ENCODE measurements around the gene HMGB2. TPM values are rescaled to one million over a fixed set of nuclear protein-coding genes. Genes with fewer than 3 reads are reported as not detected.

The HMGB2 gene
- total RNA-seq, 1 experiment from 2014 or later: 101 TPM

DNA sequence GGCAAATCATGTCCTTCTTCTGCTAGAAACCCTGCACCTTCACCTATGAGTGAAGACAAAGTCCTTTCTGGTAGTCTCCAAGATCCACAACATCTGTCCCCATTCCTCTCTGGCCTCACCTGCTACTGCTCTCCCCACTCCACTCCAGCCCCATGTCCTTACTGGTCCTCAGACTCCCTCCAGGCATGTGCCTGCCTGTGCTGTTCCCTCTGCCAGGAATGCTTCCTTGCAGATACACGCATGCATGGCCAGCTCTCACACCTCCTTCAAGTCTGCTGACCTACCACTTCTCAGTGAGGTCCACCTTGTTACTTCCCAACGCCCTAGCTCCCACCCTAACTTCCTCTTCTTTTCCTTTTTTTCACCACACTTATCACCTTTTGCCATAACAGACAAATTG lies 18.1 kb downstream of the HMGB2 start:
- Histone ChIP-seq H3K27me3 (ENCODE audit: low read length) (no peaks in the 10 kb centered on the region), H4K20me1 (ENCODE audit: insufficient read depth, low read depth, low read length) (no peaks in the 10 kb centered on the region), H2AFZ (ENCODE audit: low read length) (no peak overlapping the region), H3K9ac (ENCODE audit: low read length) (no peak overlapping the region), H3K9me3 (ENCODE audit: low read length) (no peaks in the 10 kb centered on the region), H3K36me3 (ENCODE audit: insufficient read depth, low read length) (no peaks in the 10 kb centered on the region; the same call in 1 of the 2 replicates), H3K4me2 (ENCODE audit: low read depth, low read length, poor library complexity, severe bottlenecking) (no peak overlapping the region), H3K9me2 (replicated peaks; ENCODE audit: insufficient read depth, low read length) (no peaks in the 10 kb centered on the region), H3K4me3 (ENCODE audit: low read length) (no peak overlapping the region), H3K27ac (ENCODE audit: low read length) (no peak overlapping the region), H3K79me2 (ENCODE audit: low read length) (no peaks in the 10 kb centered on the region), H3K4me1 (ENCODE audit: low read length) (peaks cover 15% of the 10 kb centered on the region)
- no peak for DNase-seq

DNA sequence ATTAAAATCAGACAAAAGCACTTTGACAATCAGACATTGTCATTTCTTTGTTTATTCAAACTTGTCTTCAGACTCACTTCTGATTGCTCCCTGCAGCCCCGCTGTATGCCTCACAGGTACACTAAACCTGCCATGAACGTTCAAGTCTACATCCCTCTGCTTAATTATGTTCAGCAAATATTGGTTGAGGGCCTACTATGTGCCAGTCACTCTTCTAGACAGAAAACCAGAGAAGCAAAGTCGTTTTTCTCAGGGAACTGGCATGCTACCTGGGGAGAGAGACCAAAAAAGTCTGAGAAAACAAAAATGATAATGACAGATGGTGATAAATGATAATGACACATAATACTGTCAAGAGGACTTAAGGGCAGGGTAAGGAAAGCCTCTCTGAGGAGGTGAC lies 19.4 kb downstream of the HMGB2 start:
- H3K4me3 ChIP-seq (ENCODE audit: low read length): no peak overlapping the region
- H3K9me2 ChIP-seq (replicated peaks; ENCODE audit: insufficient read depth, low read length): no peaks in the 10 kb centered on the region
- H3K9me3 ChIP-seq (ENCODE audit: low read length): no peaks in the 10 kb centered on the region
- peaks cover 15% of the 10 kb centered on the region for H3K4me1 ChIP-seq (ENCODE audit: low read length)
- H4K20me1 ChIP-seq (ENCODE audit: insufficient read depth, low read depth, low read length): no peaks in the 10 kb centered on the region
- H3K79me2 ChIP-seq (ENCODE audit: low read length): no peaks in the 10 kb centered on the region
- H3K36me3 ChIP-seq (ENCODE audit: insufficient read depth, low read length): no peaks in the 10 kb centered on the region; the same call in 1 of the 2 replicates
- H3K4me2 ChIP-seq (ENCODE audit: low read depth, low read length, poor library complexity, severe bottlenecking): no peak overlapping the region
- no peak overlapping the region for H3K27ac ChIP-seq (ENCODE audit: low read length)
- no peak overlapping the region for H2AFZ ChIP-seq (ENCODE audit: low read length)
- no peak for DNase-seq
- no peaks in the 10 kb centered on the region for H3K27me3 ChIP-seq (ENCODE audit: low read length)
- H3K9ac ChIP-seq (ENCODE audit: low read length): no peak overlapping the region

DNA sequence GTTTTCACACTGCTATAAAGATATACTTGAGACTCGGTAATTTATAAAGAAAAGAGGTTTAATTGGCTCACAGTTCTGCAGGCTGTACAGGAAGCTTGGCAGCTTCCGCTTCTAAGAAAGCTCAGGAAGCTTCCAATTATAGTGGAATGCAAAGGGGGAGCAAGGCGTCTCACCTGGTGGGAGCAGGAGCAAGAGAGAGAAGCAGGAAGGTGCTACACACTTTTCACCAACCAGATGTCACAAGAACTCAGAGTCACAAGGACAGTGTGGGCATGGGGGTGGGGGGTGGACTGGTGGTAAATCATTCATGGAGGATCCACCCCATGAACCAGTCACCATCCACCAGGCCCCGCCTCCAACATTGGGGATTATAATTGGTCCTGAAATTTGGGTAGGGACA lies 22.8 kb downstream of the HMGB2 start:
- no peak overlapping the region for H3K27ac ChIP-seq (ENCODE audit: low read length)
- H3K4me1 ChIP-seq (ENCODE audit: low read length): no peaks in the 10 kb centered on the region
- H3K27me3 ChIP-seq (ENCODE audit: low read length): no peaks in the 10 kb centered on the region
- peaks cover 2% of the 10 kb centered on the region; the same call in 1 of the 2 replicates for H3K79me2 ChIP-seq (ENCODE audit: low read length)
- no peaks in the 10 kb centered on the region for H3K36me3 ChIP-seq (ENCODE audit: insufficient read depth, low read length)
- no peak overlapping the region for H3K4me3 ChIP-seq (ENCODE audit: low read length)
- H4K20me1 ChIP-seq (ENCODE audit: insufficient read depth, low read depth, low read length): no peaks in the 10 kb centered on the region
- no peak overlapping the region for H3K4me2 ChIP-seq (ENCODE audit: low read depth, low read length, poor library complexity, severe bottlenecking)
- H3K9me2 ChIP-seq (replicated peaks; ENCODE audit: insufficient read depth, low read length): no peaks in the 10 kb centered on the region
- H3K9me3 ChIP-seq (ENCODE audit: low read length): no peaks in the 10 kb centered on the region
- no peak for DNase-seq
- no peak overlapping the region for H3K9ac ChIP-seq (ENCODE audit: low read length)
- H2AFZ ChIP-seq (ENCODE audit: low read length): no peak overlapping the region

GRCh38 chr4:173307778-173308177 lies 26.4 kb downstream of the HMGB2 start:
- no peaks in the 10 kb centered on the region for H3K4me1 ChIP-seq (ENCODE audit: low read length)
- no peak for DNase-seq
- no peak overlapping the region for H3K4me2 ChIP-seq (ENCODE audit: low read depth, low read length, poor library complexity, severe bottlenecking)
- H3K79me2 ChIP-seq (ENCODE audit: low read length): peaks cover 13% of the 10 kb centered on the region; the same call in 1 of the 2 replicates
- no peaks in the 10 kb centered on the region for H3K36me3 ChIP-seq (ENCODE audit: insufficient read depth, low read length)
- H3K27ac ChIP-seq (ENCODE audit: low read length): no peak overlapping the region
- no peak overlapping the region for H3K4me3 ChIP-seq (ENCODE audit: low read length)
- no peaks in the 10 kb centered on the region for H3K9me2 ChIP-seq (replicated peaks; ENCODE audit: insufficient read depth, low read length)
- H3K27me3 ChIP-seq (ENCODE audit: low read length): no peaks in the 10 kb centered on the region
- no peaks in the 10 kb centered on the region for H3K9me3 ChIP-seq (ENCODE audit: low read length)
- no peak overlapping the region for H3K9ac ChIP-seq (ENCODE audit: low read length)
- no peak overlapping the region for H2AFZ ChIP-seq (ENCODE audit: low read length)
- no peaks in the 10 kb centered on the region for H4K20me1 ChIP-seq (ENCODE audit: insufficient read depth, low read depth, low read length)

DNA sequence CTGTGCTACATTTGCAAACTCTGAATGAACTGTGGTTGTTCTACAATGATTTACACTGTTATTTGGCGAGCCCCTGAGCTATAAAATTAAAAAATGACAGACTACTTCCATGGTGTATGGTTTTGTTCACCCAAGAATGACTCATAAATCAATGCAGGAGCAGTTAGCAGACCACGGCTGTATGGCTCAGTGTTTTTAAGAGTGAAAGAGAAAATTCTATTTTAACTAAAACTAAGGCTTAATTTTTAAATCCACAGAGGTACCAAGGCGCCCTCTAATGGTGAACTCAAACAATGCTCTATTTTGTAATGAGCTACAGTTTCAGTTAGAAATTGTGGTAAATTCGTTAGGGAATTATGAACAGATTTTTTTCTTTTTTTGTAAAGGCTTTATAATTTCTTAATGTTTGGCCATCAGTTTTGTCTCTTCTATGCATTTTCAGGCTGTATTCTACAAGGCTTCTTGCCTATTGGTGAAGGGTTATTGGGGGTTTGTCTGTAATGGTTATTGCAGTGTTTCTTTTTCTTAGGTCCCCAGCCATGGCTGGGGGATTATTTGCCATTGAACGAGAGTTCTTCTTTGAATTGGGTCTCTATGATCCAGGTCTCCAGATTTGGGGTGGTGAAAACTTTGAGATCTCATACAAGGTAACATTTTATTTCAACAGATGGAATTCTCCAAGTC lies 32.5 kb downstream of the HMGB2 start:
- Histone ChIP-seq H3K36me3 (ENCODE audit: insufficient read depth, low read length) (no peaks in the 10 kb centered on the region), H3K9me3 (ENCODE audit: low read length) (no peaks in the 10 kb centered on the region), H4K20me1 (ENCODE audit: insufficient read depth, low read depth, low read length) (no peaks in the 10 kb centered on the region), H3K27me3 (ENCODE audit: low read length) (no peaks in the 10 kb centered on the region), H3K9me2 (replicated peaks; ENCODE audit: insufficient read depth, low read length) (no peaks in the 10 kb centered on the region), H3K79me2 (ENCODE audit: low read length) (peaks cover 22% of the 10 kb centered on the region; the same call in 1 of the 2 replicates), H2AFZ (ENCODE audit: low read length) (no peak overlapping the region), H3K4me3 (ENCODE audit: low read length) (no peak overlapping the region), H3K4me2 (ENCODE audit: low read depth, low read length, poor library complexity, severe bottlenecking) (no peak overlapping the region), H3K4me1 (ENCODE audit: low read length) (peaks cover 3% of the 10 kb centered on the region; the same call in 1 of the 2 replicates), H3K27ac (ENCODE audit: low read length) (0 out of 2 replicates have a peak overlapping the region, but pooled peaks have one; percentile 18), H3K9ac (ENCODE audit: low read length) (no peak overlapping the region)
- peak; percentile 69 for DNase-seq

DNA sequence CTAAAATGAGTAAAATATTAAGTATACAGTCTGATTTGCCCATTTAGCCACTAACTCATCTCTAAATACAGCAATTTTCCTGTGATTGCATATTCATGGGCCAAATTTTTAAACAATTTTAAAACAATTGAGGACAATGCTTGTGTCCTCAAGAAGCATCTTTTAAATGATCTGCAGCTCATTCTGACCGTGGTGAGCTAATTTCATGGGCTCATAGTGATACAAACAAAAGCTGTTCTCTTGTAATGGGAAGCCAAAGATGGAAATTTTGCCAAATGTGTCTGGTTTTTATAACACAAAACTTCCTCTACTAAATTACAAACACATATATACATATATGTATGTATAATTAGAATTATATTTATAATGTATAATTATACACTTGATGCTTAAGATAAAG lies 39.7 kb downstream of the HMGB2 start:
- DNase-seq: no peak
- no peaks in the 10 kb centered on the region for H3K9me3 ChIP-seq (ENCODE audit: low read length)
- H3K4me3 ChIP-seq (ENCODE audit: low read length): no peak overlapping the region
- H3K27me3 ChIP-seq (ENCODE audit: low read length): no peaks in the 10 kb centered on the region
- H4K20me1 ChIP-seq (ENCODE audit: insufficient read depth, low read depth, low read length): no peaks in the 10 kb centered on the region
- no peak overlapping the region for H2AFZ ChIP-seq (ENCODE audit: low read length)
- H3K4me1 ChIP-seq (ENCODE audit: low read length): no peaks in the 10 kb centered on the region
- H3K79me2 ChIP-seq (ENCODE audit: low read length): peaks cover 27% of the 10 kb centered on the region
- H3K9me2 ChIP-seq (replicated peaks; ENCODE audit: insufficient read depth, low read length): no peaks in the 10 kb centered on the region
- no peak overlapping the region for H3K4me2 ChIP-seq (ENCODE audit: low read depth, low read length, poor library complexity, severe bottlenecking)
- H3K27ac ChIP-seq (ENCODE audit: low read length): no peak overlapping the region
- no peak overlapping the region for H3K9ac ChIP-seq (ENCODE audit: low read length)
- no peaks in the 10 kb centered on the region for H3K36me3 ChIP-seq (ENCODE audit: insufficient read depth, low read length)

- H3K4me2 ChIP-seq (ENCODE audit: low read depth, low read length, poor library complexity, severe bottlenecking): no peak overlapping the region
- no peak overlapping the region for H3K4me3 ChIP-seq (ENCODE audit: low read length)
- H3K79me2 ChIP-seq (ENCODE audit: low read length): peaks cover 34% of the 10 kb centered on the region
- no peaks in the 10 kb centered on the region for H3K4me1 ChIP-seq (ENCODE audit: low read length)
- H3K9ac ChIP-seq (ENCODE audit: low read length): no peak overlapping the region
- H4K20me1 ChIP-seq (ENCODE audit: insufficient read depth, low read depth, low read length): no peaks in the 10 kb centered on the region
- H2AFZ ChIP-seq (ENCODE audit: low read length): no peak overlapping the region
- no peaks in the 10 kb centered on the region for H3K9me3 ChIP-seq (ENCODE audit: low read length)
- H3K27me3 ChIP-seq (ENCODE audit: low read length): no peaks in the 10 kb centered on the region
- H3K27ac ChIP-seq (ENCODE audit: low read length): no peak overlapping the region
- DNase-seq: no peak
- no peaks in the 10 kb centered on the region for H3K9me2 ChIP-seq (replicated peaks; ENCODE audit: insufficient read depth, low read length)
- no peaks in the 10 kb centered on the region for H3K36me3 ChIP-seq (ENCODE audit: insufficient read depth, low read length)
These were observed 40.5 kb downstream of the HMGB2 start for GRCh38 chr4:173293663-173294062.

DNA sequence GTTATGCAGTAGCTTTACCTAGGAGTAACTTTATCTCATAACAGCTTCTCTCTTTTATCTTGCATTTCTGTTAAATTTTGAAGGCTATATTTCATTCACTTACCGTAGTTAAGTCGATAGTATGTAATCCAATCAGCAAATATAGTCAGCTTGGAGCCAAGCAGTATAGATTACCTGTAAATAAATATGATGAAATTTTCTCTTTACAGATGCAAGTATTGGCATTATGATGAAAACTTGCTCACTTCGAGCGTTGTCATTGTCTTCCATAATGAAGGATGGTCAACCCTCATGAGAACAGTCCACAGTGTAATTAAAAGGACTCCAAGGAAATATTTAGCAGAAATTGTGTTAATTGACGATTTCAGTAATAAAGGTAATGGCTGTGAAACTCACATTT lies 42.3 kb downstream of the HMGB2 start:
- H3K4me3 ChIP-seq (ENCODE audit: low read length): no peak overlapping the region
- no peaks in the 10 kb centered on the region for H3K9me2 ChIP-seq (replicated peaks; ENCODE audit: insufficient read depth, low read length)
- no peaks in the 10 kb centered on the region for H4K20me1 ChIP-seq (ENCODE audit: insufficient read depth, low read depth, low read length)
- DNase-seq: no peak
- H3K4me2 ChIP-seq (ENCODE audit: low read depth, low read length, poor library complexity, severe bottlenecking): no peak overlapping the region
- no peak overlapping the region for H2AFZ ChIP-seq (ENCODE audit: low read length)
- no peaks in the 10 kb centered on the region for H3K9me3 ChIP-seq (ENCODE audit: low read length)
- H3K27me3 ChIP-seq (ENCODE audit: low read length): no peaks in the 10 kb centered on the region
- no peak overlapping the region for H3K9ac ChIP-seq (ENCODE audit: low read length)
- no peaks in the 10 kb centered on the region for H3K36me3 ChIP-seq (ENCODE audit: insufficient read depth, low read length)
- no peaks in the 10 kb centered on the region for H3K4me1 ChIP-seq (ENCODE audit: low read length)
- peaks cover 45% of the 10 kb centered on the region for H3K79me2 ChIP-seq (ENCODE audit: low read length)
- H3K27ac ChIP-seq (ENCODE audit: low read length): no peak overlapping the region

Measured in Karpas-422 (cell line).